H1 (cell line): ENCODE measurements around the gene FAM120B. TPM values are rescaled to one million over a fixed set of nuclear protein-coding genes. Genes with fewer than 3 reads are reported as not detected.

Source experiments
- BCL11A ChIP-seq, 2 experiments: IDR thresholded peaks; one replicate each; pipeline ENCODE4 v1.6.1; 2011; ENCODE audit warnings: low read depth in 2 of 2, low read length in 2 of 2, mild to moderate bottlenecking in 2 of 2
- CHD7 ChIP-seq: fragments of 300-600 bp; sonication (generic); IDR thresholded peaks from 2 replicates; pipeline ENCODE4 v1.7.1; 2012; ENCODE audit warnings: low read length, moderate library complexity, mild to moderate bottlenecking, inconsistent platforms; ENCODE audit not compliant: insufficient replicate concordance
- CTCF ChIP-seq, 3 experiments: IDR thresholded peaks; 1 replicate in 2 of 3; 2 replicates in 1 of 3; pipeline versions ENCODE4 v1.5.1 to v1.6.1; 2011; ENCODE audit warnings: low read length in 3 of 3, mild to moderate bottlenecking in 3 of 3, inconsistent platforms in 2 of 3, low read depth in 1 of 3, moderate library complexity in 1 of 3; ENCODE audit not compliant: insufficient read depth in 1 of 3; ENCODE audit errors: control extremely low read depth in 1 of 3
- FOSL1 ChIP-seq: IDR thresholded peaks from 2 replicates; pipeline ENCODE4 v1.6.1; 2011; ENCODE audit warnings: mild to moderate bottlenecking, low read depth, low read length, moderate library complexity; ENCODE audit not compliant: insufficient read depth
- KDM5A ChIP-seq: fragments of 200-600 bp; IDR thresholded peaks from 2 replicates; pipeline ENCODE4 v1.7.1; 2012; ENCODE audit warnings: mild to moderate bottlenecking, low read length, inconsistent platforms, mixed read lengths
- SIN3A ChIP-seq, 2 experiments: IDR thresholded peaks in 1 of 2; conservative IDR thresholded peaks in 1 of 2; 2 replicates each; pipeline ENCODE4 v1.6.1; 2011 to 2012; ENCODE audit warnings: low read length in 2 of 2, improper control_type of control experiment in 1 of 2, low read depth in 1 of 2, mild to moderate bottlenecking in 1 of 2
- TEAD4 ChIP-seq: IDR thresholded peaks from 2 replicates; pipeline ENCODE4 v1.6.1; 2012; ENCODE audit warnings: low read depth, low read length, inconsistent platforms, mixed read lengths
- USF2 ChIP-seq: IDR thresholded peaks from 2 replicates; pipeline ENCODE4 v1.6.1; 2011; ENCODE audit warnings: low read length, improper control_type of control experiment
- polyA plus RNA-seq, 7 experiments: library from polyadenylated mRNA; depleted of rRNA in 3 of 7; stranded (reverse) in 5 of 7; unstranded in 2 of 7; fragments of >200 nt in 5 of 7; fragments of 200-250 nt in 2 of 7; gene quantifications; 1 replicate in 5 of 7; 2 replicates in 1 of 7; 4 replicates in 1 of 7; pipeline versions ENCODE4 v1.2.1 to v1.2.3, GENCODE V29; 2011 to 2013; ENCODE audit warnings: missing spikeins in 2 of 7, mixed read lengths in 2 of 7
- total RNA-seq: library from RNA; stranded (reverse); fragmentation: NEBNext Ultra II Directional; extraction: Animal tissue kit (Norgen Biotek cat#: 25700); gene quantifications from 2 replicates; pipeline ENCODE4 v1.2.1, GENCODE V29; 2021

FAM120B gene
- total and polyA plus RNA-seq, 2 of the 8 experiments (the other 6 are each of a cell fraction or from before 2014, with no cell fraction given): 5.1 to 12.5 TPM

GRCh38 chr6:170316071-170316470 lies 9.5 kb downstream of the FAM120B start (continued):
- TF ChIP-seq CHD7 (no peak), USF2 (no peak), SIN3A (conservative IDR thresholded peaks at IDR 0.05 in 1 of 2, IDR thresholded peaks at IDR 0.05 in 1 of 2; ENCODE audit: low read depth in 1 of 2, low read length in 2 of 2) (no peak), CTCF (IDR thresholded peaks at IDR 0.05; ENCODE audit: control extremely low read depth in 1 of 3, insufficient read depth in 1 of 3, low read depth in 1 of 3, low read length in 3 of 3) (no peak), KDM5A (no peak), BCL11A (IDR thresholded peaks at IDR 0.05; ENCODE audit: low read depth in 2 of 2, low read length in 2 of 2) (no peak), TEAD4 (no peak), FOSL1 (no peak)
